ENCODE measurements around the gene TNFRSF21.
"Not testable (repeated sequence)": the region's sequence is repeated elsewhere in the genome, so short reads cannot be mapped to it uniquely, and the experiment has no call there.

The TNFRSF21 gene

DNA sequence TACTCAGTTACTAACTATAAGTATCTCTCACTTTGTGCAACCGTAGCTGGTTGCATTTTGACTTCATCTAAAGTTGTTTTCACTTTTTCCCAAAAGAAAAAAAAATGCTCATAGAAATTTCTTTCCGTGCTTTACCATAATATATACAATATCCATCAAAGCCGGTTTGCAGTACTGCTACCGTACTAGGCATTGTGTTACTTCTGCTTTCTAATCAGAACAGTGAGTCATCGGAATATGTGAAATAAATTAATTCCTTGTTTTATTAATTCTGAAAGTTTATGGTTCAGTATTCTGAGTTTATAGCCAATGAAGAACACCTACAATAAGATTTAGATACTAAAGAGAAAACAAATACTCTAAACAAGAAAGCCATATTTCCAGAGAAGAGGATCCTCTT, 72.5 kb downstream of the TNFRSF21 start:
- no peak overlapping the region for H3K4me3 ChIP-seq (ENCODE audit: low read length)
- DNase-seq (ENCODE audit: low read depth), result no peak
- no peak for TF ChIP-seq CTCF (conservative IDR thresholded peaks at IDR 0.05; ENCODE audit: low read length)

GRCh38 chr6:47235964-47236760, 73.5 kb downstream of the TNFRSF21 start:
- no peak overlapping the region for H3K4me3 ChIP-seq (ENCODE audit: low read length)
- TF ChIP-seq CTCF (conservative IDR thresholded peaks at IDR 0.05; ENCODE audit: low read length), result no peak
- no peak for DNase-seq (ENCODE audit: low read depth)

DNA sequence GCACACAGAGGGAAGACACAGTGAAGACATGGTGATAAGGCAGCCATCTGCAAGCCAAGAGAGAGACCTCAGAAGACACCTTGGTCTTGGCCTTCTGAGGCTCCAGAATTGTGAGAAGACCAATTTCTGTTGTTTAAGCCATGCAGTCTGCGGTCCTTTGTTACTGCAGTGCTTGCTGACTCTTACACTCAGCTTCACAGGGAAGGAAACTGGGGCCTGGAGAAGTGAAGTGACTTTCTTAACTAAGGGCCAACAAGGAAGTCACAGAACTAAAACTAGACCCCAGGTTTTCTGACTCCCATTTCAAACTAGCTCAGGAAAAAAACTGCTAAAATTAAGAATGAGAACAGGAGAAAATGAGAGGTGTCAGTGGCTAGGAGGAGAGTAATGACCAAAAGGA, 74.3 kb downstream of the TNFRSF21 start:
- H3K4me3 ChIP-seq (ENCODE audit: low read length), result no peak overlapping the region
- no peak for DNase-seq (ENCODE audit: low read depth)
- TF ChIP-seq CTCF (conservative IDR thresholded peaks at IDR 0.05; ENCODE audit: low read length), result no peak

DNA sequence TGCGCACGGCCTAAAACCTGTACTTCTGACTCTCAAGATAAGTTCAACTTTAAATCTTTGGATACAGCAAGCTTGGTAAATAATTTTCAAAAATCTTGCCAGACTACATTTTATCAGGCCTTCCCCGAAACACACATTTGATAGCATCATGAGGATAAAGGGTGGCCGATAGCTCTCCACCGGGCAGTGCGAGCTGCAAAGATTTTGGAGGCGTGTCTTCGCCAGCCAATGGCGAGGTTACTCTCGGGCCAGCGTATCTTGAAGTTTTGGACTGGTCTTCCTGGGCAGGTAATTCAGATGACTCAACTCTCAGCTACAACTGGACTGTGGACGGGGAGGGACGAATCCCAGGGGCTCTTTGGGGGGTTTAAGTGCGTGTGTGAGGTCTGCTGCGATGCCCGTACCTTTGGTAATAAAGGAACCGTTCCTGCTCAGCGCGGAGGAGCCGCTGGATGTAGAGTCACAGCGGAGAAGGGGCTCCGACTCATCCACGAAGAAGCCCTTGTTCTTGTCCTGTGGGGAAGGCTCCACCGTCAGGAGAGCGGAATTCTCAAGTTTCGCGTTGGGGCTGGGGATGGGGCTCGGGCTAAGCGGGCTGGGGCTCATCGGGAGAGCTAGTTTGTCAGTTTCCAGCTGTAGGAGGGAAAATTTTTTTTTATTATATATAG, 75.3 kb downstream of the TNFRSF21 start:
- no peak for TF ChIP-seq CTCF (conservative IDR thresholded peaks at IDR 0.05; ENCODE audit: low read length)
- no peak for DNase-seq (ENCODE audit: low read depth)
- H3K4me3 ChIP-seq (ENCODE audit: low read length), result no peak overlapping the region

GRCh38 chr6:47231151-47231550, 78.6 kb downstream of the TNFRSF21 start:
- no peak for TF ChIP-seq CTCF (conservative IDR thresholded peaks at IDR 0.05; ENCODE audit: low read length)
- DNase-seq (ENCODE audit: low read depth), result no peak
- H3K4me3 ChIP-seq (ENCODE audit: low read length), result no peak overlapping the region

GRCh38 chr6:47230579-47230978, 79.1 kb downstream of the TNFRSF21 start:
- TF ChIP-seq CTCF (conservative IDR thresholded peaks at IDR 0.05; ENCODE audit: low read length), result no peak
- no peak overlapping the region for H3K4me3 ChIP-seq (ENCODE audit: low read length)
- no peak for DNase-seq (ENCODE audit: low read depth)

DNA sequence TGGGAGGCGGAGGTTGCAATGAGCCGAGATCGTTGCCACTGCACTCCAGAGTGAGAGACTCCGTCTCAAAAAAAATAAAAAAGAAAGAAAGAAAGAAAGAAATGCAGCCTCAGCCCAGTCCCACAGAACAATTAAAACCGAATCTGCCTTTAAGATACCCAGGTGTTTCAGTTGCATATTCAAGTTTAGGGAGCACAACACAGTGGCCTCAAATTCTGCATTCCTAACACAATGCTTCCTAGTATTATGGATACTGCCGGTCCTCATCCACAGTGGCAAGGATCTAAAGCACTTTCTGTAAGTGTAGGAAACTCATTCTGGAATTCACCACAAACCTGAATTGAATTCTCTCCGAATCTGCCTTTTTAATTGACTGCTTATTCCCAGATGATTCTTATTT, 80.5 kb downstream of the TNFRSF21 start:
- no peak overlapping the region for H3K4me3 ChIP-seq (ENCODE audit: low read length)
- no peak for DNase-seq (ENCODE audit: low read depth)
- no peak for TF ChIP-seq CTCF (conservative IDR thresholded peaks at IDR 0.05; ENCODE audit: low read length)

DNA sequence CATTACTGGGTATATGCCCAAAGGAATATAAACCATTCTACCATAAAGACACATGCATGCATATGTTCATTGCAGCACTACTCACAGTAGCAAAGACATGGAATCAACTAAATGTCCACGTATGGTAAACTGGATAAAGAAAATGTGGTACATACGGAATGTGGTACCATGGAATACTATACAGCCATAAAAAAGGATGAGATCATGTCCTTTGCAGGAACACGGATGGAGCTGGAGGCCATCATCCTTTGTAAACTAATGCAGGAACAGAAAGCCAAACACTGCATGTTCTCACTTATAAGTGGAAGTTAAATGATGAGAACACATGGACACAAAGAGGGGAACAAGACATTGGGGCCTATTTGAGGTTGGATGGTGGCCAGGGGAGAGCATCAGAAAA, 81.6 kb downstream of the TNFRSF21 start:
- DNase-seq (ENCODE audit: low read depth), result not testable (repeated sequence)

GRCh38 chr6:47223251-47223650, 86.5 kb downstream of the TNFRSF21 start:
- DNase-seq (ENCODE audit: low read depth), result peak; percentile 54
- not testable (repeated sequence) for H3K4me3 ChIP-seq (ENCODE audit: low read length)

More for the DNA sequence above, 81.6 kb downstream of the TNFRSF21 start:
- not testable (repeated sequence) for H3K4me3 ChIP-seq (ENCODE audit: low read length)

All from AG10803 (cell line).